Heart left ventricle (tissue), 13 donors: Measurements from ENCODE around the gene CBX6.

Source experiments
- POLR2A ChIP-seq, 2 donors: fragments of 450-650 bp; IDR thresholded peaks; one replicate each; pipeline ENCODE4 v1.6.1; 2017; ENCODE audit warnings: antibody characterized with exemption in 2 of 2, mild to moderate bottlenecking in 2 of 2, moderate library complexity in 2 of 2
- TF ChIP-seq, protein P1 (sequence below), 12 donors: fragments of 200-600 bp; sonication (generic) in 4 of 12; IDR thresholded peaks; one replicate each; pipeline versions ENCODE4 v1.5.0 to v1.8.0; 2018 to 2022; ENCODE audit warnings: antibody characterized with exemption in 12 of 12, mild to moderate bottlenecking in 5 of 12
- donor health status: ischemic (EF 13 %, LVEDD 7.1; RV severe dilation, severe dysfunction).
- donor health status: DM: no; HTN: yes; CAD: no.
- donor health status: DM: no; HTN: no; CAD: no.
- donor health status: ischemic (EF 25% LVEDD 6.9; RV normal size, moderate dysfunction).
- donor health status: ischemic (EF 25% LVEDD 5.7; RV mildly dilated, moderate dysfunction).
- donor health status: ischemic (EF 35%, LVEDD 5.7; RV mildly dilated, moderate dysfunction).
- donor health status: nonischemic (EF 11% LVEDD 7.7; RV severe dilation, severe dysfunction).
- donor health status: DM: yes; HTN: yes; CAD: no.
- donor health status: PGD.
- donor health status: ischemic (EF 29% LVEDD 5.4; RV normal size, mild dysfunction).
- donor health status: nonischemic (EF 23%, LVEDD 6.1; RV moderate dilation, normal function).

DNA sequence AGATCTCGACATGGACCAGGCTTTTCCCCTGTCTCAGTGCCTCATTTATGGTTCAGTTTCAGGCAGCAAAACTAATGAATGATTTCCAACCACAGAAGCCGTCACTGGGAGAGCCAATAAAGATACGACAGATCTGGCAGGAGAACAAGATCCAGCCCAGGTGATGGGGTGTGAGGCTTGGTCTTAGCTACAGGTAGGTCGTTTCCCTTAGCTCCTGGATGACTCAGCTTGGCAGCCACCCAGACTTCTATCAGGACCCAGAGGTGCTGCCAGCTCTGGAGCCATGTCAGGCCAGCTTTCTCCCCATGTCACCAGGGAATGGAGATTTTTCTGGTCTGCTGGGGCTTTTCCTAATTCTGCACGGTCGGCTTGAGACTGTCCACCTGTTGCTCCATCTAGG lies 49.1 kb upstream of the CBX6 start:
- TF ChIP-seq, protein P1, sequence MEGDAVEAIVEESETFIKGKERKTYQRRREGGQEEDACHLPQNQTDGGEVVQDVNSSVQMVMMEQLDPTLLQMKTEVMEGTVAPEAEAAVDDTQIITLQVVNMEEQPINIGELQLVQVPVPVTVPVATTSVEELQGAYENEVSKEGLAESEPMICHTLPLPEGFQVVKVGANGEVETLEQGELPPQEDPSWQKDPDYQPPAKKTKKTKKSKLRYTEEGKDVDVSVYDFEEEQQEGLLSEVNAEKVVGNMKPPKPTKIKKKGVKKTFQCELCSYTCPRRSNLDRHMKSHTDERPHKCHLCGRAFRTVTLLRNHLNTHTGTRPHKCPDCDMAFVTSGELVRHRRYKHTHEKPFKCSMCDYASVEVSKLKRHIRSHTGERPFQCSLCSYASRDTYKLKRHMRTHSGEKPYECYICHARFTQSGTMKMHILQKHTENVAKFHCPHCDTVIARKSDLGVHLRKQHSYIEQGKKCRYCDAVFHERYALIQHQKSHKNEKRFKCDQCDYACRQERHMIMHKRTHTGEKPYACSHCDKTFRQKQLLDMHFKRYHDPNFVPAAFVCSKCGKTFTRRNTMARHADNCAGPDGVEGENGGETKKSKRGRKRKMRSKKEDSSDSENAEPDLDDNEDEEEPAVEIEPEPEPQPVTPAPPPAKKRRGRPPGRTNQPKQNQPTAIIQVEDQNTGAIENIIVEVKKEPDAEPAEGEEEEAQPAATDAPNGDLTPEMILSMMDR (IDR thresholded peaks at IDR 0.05): no peak
- no peak for TF ChIP-seq POLR2A (IDR thresholded peaks at IDR 0.05)
